Neutrophil (primary cell): Measurements from ENCODE around the gene B4GALT1.

Experiments used
- H3K27ac ChIP-seq: fragments of 200-600 bp; sonication (generic); 2 replicates; pipeline ENCODE4 v1.5.1; 2016; ENCODE audit warnings: mild to moderate bottlenecking, moderate library complexity
- H3K27me3 ChIP-seq: fragments of 200-600 bp; sonication (generic); 2 replicates; pipeline ENCODE4 v1.6.0; 2016; ENCODE audit warnings: mild to moderate bottlenecking
- H3K36me3 ChIP-seq: fragments of 200-600 bp; sonication (generic); 2 replicates; pipeline ENCODE4 v1.5.1; 2017
- H3K4me1 ChIP-seq, 2 experiments: fragments of 200-600 bp in 1 of 2; sonication (generic) in 1 of 2; 1 replicate in 1 of 2; 2 replicates in 1 of 2; pipeline versions ENCODE4 v1.5.1 to v1.6.1; 2013 to 2016; ENCODE audit warnings: low read depth in 1 of 2, low read length in 1 of 2, mild to moderate bottlenecking in 1 of 2, moderate library complexity in 1 of 2; ENCODE audit not compliant: control insufficient read depth in 1 of 2, insufficient read depth in 1 of 2
- H3K4me3 ChIP-seq, 2 experiments: fragments of 200-600 bp in 1 of 2; sonication (generic) in 1 of 2; 1 replicate in 1 of 2; 2 replicates in 1 of 2; pipeline ENCODE4 v1.5.1; 2013 to 2016; ENCODE audit warnings: low read depth in 1 of 2, low read length in 1 of 2, mild to moderate bottlenecking in 1 of 2, moderate library complexity in 1 of 2
- H3K9me3 ChIP-seq: fragments of 200-600 bp; sonication (generic); 2 replicates; pipeline ENCODE4 v1.5.1; 2016
- CTCF ChIP-seq: fragments of 200-600 bp; sonication (generic); IDR thresholded peaks from 2 replicates; pipeline ENCODE4 v1.5.1; 2016; ENCODE audit warnings: antibody characterized with exemption

Gene B4GALT1

GRCh38 chr9:33105504-33105903, 61.6 kb downstream of the B4GALT1 start:
- H3K36me3 ChIP-seq, result peaks cover 16% of the 10 kb centered on the region
- no peaks in the 10 kb centered on the region for H3K4me1 ChIP-seq
- no peak overlapping the region for H3K27ac ChIP-seq
- no peaks in the 10 kb centered on the region for H3K9me3 ChIP-seq
- TF ChIP-seq CTCF, result no peak
- no peaks in the 10 kb centered on the region for H3K27me3 ChIP-seq
- H3K4me3 ChIP-seq, result no peak overlapping the region

- no peak overlapping the region for H3K4me3 ChIP-seq
- TF ChIP-seq CTCF, result no peak
- H3K27me3 ChIP-seq, result no peaks in the 10 kb centered on the region
- H3K36me3 ChIP-seq, result peaks cover 6% of the 10 kb centered on the region
- H3K27ac ChIP-seq, result no peak overlapping the region
- no peaks in the 10 kb centered on the region for H3K4me1 ChIP-seq
- no peaks in the 10 kb centered on the region for H3K9me3 ChIP-seq
Observed at GRCh38 chr9:33104401-33104800, 62.7 kb downstream of the B4GALT1 start.

- H3K27ac ChIP-seq, result no peak overlapping the region
- no peaks in the 10 kb centered on the region for H3K9me3 ChIP-seq
- H3K27me3 ChIP-seq, result no peaks in the 10 kb centered on the region
- no peak for TF ChIP-seq CTCF
- H3K36me3 ChIP-seq, result no peaks in the 10 kb centered on the region
- H3K4me3 ChIP-seq, result no peak overlapping the region
- no peaks in the 10 kb centered on the region for H3K4me1 ChIP-seq
Observed at GRCh38 chr9:33103501-33104281, 63.4 kb downstream of the B4GALT1 start.

- Histone ChIP-seq H3K36me3 (no peaks in the 10 kb centered on the region), H3K9me3 (no peaks in the 10 kb centered on the region), H3K4me1 (no peaks in the 10 kb centered on the region), H3K27me3 (no peaks in the 10 kb centered on the region), H3K4me3 (no peak overlapping the region), H3K27ac (no peak overlapping the region)
- no peak for TF ChIP-seq CTCF
Observed at GRCh38 chr9:33102551-33103210, 64.5 kb downstream of the B4GALT1 start.

GRCh38 chr9:33101104-33101951, 65.8 kb downstream of the B4GALT1 start:
- Histone ChIP-seq H3K9me3 (no peaks in the 10 kb centered on the region), H3K4me3 (no peak overlapping the region), H3K27ac (no peak overlapping the region), H3K27me3 (no peaks in the 10 kb centered on the region), H3K4me1 (no peaks in the 10 kb centered on the region), H3K36me3 (no peaks in the 10 kb centered on the region)
- TF ChIP-seq CTCF, result no peak
